SK-N-MC (cell line): ENCODE data around the gene ASAH2B.
"Not testable (repeated sequence)": the region's sequence is repeated elsewhere in the genome, so short reads cannot be mapped to it uniquely, and the experiment has no call there.

Source experiments
- EZH2 ChIP-seq: fragments of 200-600 bp; sonication (generic); IDR thresholded peaks from one replicate; pipeline ENCODE4 v1.6.1; 2017; ENCODE audit warnings: antibody characterized with exemption
- FOXP2 ChIP-seq: optimal IDR thresholded peaks from 2 replicates; pipeline ENCODE3; 2011; ENCODE audit warnings: mild to moderate bottlenecking, moderate library complexity; ENCODE audit not compliant: insufficient read depth; ENCODE audit errors: extremely low read length, control extremely low read depth
- POLR2AphosphoS5 ChIP-seq: IDR thresholded peaks from 2 replicates; pipeline ENCODE4 v1.6.1; 2012; ENCODE audit warnings: mild to moderate bottlenecking, low read depth, low read length, borderline replicate concordance

DNA sequence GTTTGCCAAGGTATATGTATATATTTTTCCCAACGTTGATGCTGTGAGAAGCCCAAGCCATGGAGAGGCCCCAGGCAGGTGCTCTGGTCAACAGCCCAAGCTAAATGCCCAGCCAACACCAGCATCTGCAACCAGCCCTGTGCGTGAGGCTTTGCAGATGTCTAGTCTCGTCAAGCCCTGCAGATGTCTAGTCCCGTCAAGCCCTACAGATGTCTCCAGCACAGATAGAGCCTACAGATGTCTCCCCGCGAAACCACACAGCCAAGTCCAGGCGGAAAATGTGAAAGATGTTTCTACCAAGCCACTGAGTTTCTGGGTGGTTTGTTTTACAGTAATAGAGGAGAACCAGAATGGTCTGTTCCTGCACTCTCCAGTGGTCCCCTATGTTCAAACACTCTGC, 36.7 kb upstream of the ASAH2B start:
- TF ChIP-seq EZH2, POLR2AphosphoS5, FOXP2: not testable (repeated sequence)
